Inflammatory macrophage (primary cell): ENCODE results near the gene PHEX.
"Not testable (repeated sequence)": the region's sequence is repeated elsewhere in the genome, so short reads cannot be mapped to it uniquely, and the experiment has no call there.

ENCODE experiments used
- DNase-seq, 2 donors: peaks; one replicate each; pipeline ENCODE4 v3.0.0-alpha.2; 2020 to 2022

Gene PHEX

GRCh38 chrX:22249371-22249770 is 217.2 kb downstream of the PHEX start:
- no peak for DNase-seq

DNA sequence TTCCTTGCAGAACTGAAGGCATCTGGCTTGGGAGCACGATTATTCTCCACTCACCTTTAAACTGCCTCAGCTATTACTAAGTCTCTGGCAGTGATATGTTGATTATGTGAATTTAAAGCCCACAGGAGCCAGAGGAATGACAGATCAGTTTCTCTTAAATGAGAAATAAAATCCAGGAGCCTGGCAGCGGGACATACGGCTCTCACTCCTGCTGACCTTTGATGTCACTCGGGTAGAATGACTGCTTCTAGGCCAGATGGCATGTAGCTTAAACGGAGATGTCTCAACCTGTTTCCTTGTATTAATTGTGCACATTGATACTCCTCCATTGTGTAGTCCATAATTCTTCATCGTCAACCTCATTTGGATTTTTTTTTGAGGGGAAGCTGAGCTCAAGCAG is 236.6 kb downstream of the PHEX start:
- DNase-seq: no peak

GRCh38 chrX:22272613-22273012 is 240.5 kb downstream of the PHEX start, which contains the start of gene CBLL2:
Gene CBLL2 (plus strand): TSS chrX:22272913. CDS start chrX:22272992, 79 bp downstream.
- no peak for DNase-seq

GRCh38 chrX:22273714-22274317 is 241.7 kb downstream of the PHEX start:
- DNase-seq: no peak

GRCh38 chrX:22276781-22277180 is 244.7 kb downstream of the PHEX start:
- DNase-seq: no peak

DNA sequence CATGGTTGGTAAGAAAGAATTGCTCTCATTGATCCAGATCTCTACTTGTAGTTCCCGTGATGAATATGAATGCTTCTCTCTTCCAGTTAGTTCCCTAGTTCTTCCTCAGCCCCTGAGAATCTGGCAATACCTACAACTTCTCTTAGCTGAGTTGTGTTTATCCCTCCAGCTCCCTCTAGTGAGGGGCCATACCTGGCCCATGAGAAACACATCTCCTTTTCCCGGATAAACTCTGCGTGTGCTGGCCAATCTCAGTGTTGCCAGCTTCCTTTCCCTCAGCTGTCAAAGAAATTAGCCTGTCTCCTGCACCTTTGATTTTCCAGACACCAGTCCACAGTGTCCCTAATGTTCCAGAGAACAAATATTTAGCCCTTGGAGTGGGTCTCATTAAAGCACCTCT is 246.2 kb downstream of the PHEX start:
- DNase-seq: no peak

- not testable (repeated sequence) for DNase-seq
Measured at GRCh38 chrX:22289209-22289608, 257.1 kb downstream of the PHEX start.

- no peak for DNase-seq
Measured at GRCh38 chrX:22296871-22297270, 264.7 kb downstream of the PHEX start.

DNA sequence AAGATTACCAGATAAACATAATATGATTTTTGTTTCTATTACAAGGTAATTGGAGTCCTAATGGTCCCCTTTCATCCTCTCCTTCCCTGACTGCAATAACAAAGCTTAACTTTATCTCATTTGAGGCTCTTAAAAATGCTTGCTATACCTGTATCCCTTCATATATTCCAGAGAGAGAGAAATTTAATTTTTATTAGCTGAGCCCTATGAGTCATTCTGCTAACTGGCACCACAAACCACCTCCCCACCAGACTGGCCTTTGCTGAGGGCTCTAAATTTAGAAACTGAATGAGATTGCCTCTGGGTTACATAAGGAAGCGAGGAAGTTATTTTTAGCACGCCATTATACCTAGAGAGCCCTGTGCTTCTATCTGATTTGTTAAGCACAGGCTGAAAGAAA is 268.0 kb downstream of the PHEX start:
- no peak for DNase-seq
